Sigmoid colon (tissue), 7 donors: ENCODE results near the gene DCDC2C. TPM values are rescaled to one million over a fixed set of nuclear protein-coding genes. Genes with fewer than 3 reads are reported as not detected.

Experiments
- DNase-seq: peaks from one replicate; pipeline ENCODE4 v3.0.0-alpha.2; 2019
- H3K27ac ChIP-seq, 4 donors: fragments of 200-600 bp; sonication (generic); one replicate each; pipeline ENCODE4 v1.5.1; 2016 to 2019; ENCODE audit warnings: mild to moderate bottlenecking in 1 of 4
- H3K27me3 ChIP-seq, 3 donors: fragments of 200-600 bp; sonication (generic); one replicate each; pipeline ENCODE4 v1.5.1; 2019; ENCODE audit warnings: mild to moderate bottlenecking in 1 of 3
- H3K36me3 ChIP-seq, 4 donors: fragments of 200-600 bp; sonication (generic); one replicate each; pipeline ENCODE4 v1.5.1; 2016 to 2019
- H3K4me1 ChIP-seq, 4 donors: fragments of 200-600 bp; sonication (generic); one replicate each; pipeline ENCODE4 v1.5.1; 2017 to 2019
- H3K4me3 ChIP-seq, 4 donors: fragments of 200-600 bp; sonication (generic); one replicate each; pipeline ENCODE4 v1.5.1; 2017 to 2019; ENCODE audit warnings: mild to moderate bottlenecking in 2 of 4, moderate library complexity in 1 of 4
- H3K9me3 ChIP-seq, 4 donors: fragments of 200-600 bp in 3 of 4; sonication (generic) in 3 of 4; one replicate each; pipeline versions ENCODE4 v1.5.1 to v1.6.1; 2013 to 2019
- EP300 ChIP-seq, 4 donors: sonication (generic); formaldehyde crosslinking; IDR thresholded peaks; one replicate each; pipeline ENCODE4 v1.6.1; 2017; ENCODE audit warnings: antibody characterized with exemption in 4 of 4
- POLR2A ChIP-seq, 2 donors: fragments of 450-650 bp; IDR thresholded peaks; one replicate each; pipeline ENCODE4 v1.6.1; 2016; ENCODE audit warnings: antibody characterized with exemption in 2 of 2, mild to moderate bottlenecking in 2 of 2, moderate library complexity in 2 of 2
- POLR2AphosphoS5 ChIP-seq, 4 donors: sonication (generic); formaldehyde crosslinking; IDR thresholded peaks; one replicate each; pipeline ENCODE4 v1.6.1; 2017; ENCODE audit warnings: antibody characterized with exemption in 4 of 4
- WGBS, 2 donors: extraction: QIAGEN DNeasy Blood & Tissue Kit; methylation state at CpG; one replicate each; pipeline ENCODE4 v1.1.7; 2013; 5-methylcytosine and 5-hydroxymethylcytosine counted together
- intact Hi-C: fragments of 100-400 bp; cut with DNase I; formaldehyde crosslinking; loops from one replicate; pipeline ENCODE4 v1.15.1; 2023
- polyA plus RNA-seq, 3 donors: library from polyadenylated mRNA; stranded (reverse); fragments of 200-250 nt; gene quantifications; one replicate each; pipeline ENCODE4 v1.2.3, GENCODE V29; 2013
- total RNA-seq, 4 donors: library from RNA; depleted of rRNA; stranded (reverse); fragments of >200 nt; gene quantifications; one replicate each; pipeline ENCODE4 v1.1.0, GENCODE V29; 2016
- TF ChIP-seq, protein P1 (sequence below), 4 experiments: fragments of 450-650 bp in 3 of 4; fragments of 200-600 bp in 1 of 4; IDR thresholded peaks; one replicate each; pipeline ENCODE4 v1.5.1; 2016 to 2019; ENCODE audit warnings: antibody characterized with exemption in 4 of 4, mild to moderate bottlenecking in 3 of 4, moderate library complexity in 2 of 4
- donor health status: healthy with polysubstance abuse.
- donor health status: Bipolar disorder and iron deficiency.
- donor health status: healthy.

Gene DCDC2C
- total and polyA plus RNA-seq, 7 donors, result 0.33 TPM; not detected in 6

DNA sequence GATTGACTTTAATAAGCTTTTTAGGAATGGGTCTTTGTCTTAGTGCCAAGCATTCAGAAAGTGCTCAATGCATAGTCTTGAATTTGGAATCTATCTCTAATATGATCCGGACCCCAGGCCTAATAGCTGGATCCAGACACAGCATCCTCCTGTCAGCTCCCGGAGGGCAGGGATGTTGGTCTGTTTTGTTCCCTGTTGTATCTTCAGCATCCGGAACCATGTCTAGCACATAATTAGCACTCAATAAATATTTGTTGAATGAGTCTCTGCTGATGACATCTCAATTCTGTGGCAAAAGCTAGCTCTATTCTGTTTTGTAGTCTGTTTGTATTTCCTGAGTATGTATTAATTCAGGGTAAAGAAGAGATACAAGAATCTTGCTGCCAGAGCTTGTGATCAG is 169.1 kb downstream of the DCDC2C start:
- no peaks in the 10 kb centered on the region for H3K27me3 ChIP-seq
- TF ChIP-seq, protein P1, sequence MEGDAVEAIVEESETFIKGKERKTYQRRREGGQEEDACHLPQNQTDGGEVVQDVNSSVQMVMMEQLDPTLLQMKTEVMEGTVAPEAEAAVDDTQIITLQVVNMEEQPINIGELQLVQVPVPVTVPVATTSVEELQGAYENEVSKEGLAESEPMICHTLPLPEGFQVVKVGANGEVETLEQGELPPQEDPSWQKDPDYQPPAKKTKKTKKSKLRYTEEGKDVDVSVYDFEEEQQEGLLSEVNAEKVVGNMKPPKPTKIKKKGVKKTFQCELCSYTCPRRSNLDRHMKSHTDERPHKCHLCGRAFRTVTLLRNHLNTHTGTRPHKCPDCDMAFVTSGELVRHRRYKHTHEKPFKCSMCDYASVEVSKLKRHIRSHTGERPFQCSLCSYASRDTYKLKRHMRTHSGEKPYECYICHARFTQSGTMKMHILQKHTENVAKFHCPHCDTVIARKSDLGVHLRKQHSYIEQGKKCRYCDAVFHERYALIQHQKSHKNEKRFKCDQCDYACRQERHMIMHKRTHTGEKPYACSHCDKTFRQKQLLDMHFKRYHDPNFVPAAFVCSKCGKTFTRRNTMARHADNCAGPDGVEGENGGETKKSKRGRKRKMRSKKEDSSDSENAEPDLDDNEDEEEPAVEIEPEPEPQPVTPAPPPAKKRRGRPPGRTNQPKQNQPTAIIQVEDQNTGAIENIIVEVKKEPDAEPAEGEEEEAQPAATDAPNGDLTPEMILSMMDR (IDR thresholded peaks at IDR 0.05), result no peak
- TF ChIP-seq POLR2AphosphoS5 (IDR thresholded peaks at IDR 0.05), result no peak
- TF ChIP-seq EP300 (IDR thresholded peaks at IDR 0.05), result no peak
- no peak for TF ChIP-seq POLR2A (IDR thresholded peaks at IDR 0.05)
- no peak overlapping the region for H3K4me3 ChIP-seq
- intact Hi-C loops, result no loop called here
- WGBS, 2 donors, result 91 to 93% methylated on average over 3 of the region's 3 CpGs
- H3K27ac ChIP-seq, result no peak overlapping the region
- no peaks in the 10 kb centered on the region for H3K9me3 ChIP-seq
- no peak for DNase-seq
- H3K36me3 ChIP-seq, result no peaks in the 10 kb centered on the region
- H3K4me1 ChIP-seq, result no peaks in the 10 kb centered on the region

DNA sequence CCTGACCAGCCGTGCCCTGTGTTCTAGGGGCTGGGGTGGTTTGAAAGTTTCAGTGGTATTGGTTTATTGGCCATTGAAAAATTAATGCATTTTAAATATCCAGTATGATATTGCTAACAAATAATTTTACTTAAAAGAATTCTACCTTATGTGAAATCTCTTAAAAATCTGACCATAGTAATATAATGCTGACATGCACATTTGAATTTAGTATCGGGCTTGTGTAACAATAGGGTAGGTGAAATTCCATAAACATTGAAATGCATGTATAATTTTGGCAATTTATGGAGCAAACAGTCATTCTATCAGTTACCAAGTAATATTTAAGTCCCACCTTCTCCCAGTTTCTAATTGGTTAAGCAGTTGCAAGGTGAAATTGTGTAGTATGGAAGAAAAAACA is 170.5 kb downstream of the DCDC2C start:
- DNase-seq, result no peak
- intact Hi-C loops, result no loop called here
- TF ChIP-seq, protein P1 (IDR thresholded peaks at IDR 0.05), result no peak
- TF ChIP-seq POLR2AphosphoS5 (IDR thresholded peaks at IDR 0.05) (no peak), POLR2A (IDR thresholded peaks at IDR 0.05) (no peak), EP300 (IDR thresholded peaks at IDR 0.05) (no peak)

DNA sequence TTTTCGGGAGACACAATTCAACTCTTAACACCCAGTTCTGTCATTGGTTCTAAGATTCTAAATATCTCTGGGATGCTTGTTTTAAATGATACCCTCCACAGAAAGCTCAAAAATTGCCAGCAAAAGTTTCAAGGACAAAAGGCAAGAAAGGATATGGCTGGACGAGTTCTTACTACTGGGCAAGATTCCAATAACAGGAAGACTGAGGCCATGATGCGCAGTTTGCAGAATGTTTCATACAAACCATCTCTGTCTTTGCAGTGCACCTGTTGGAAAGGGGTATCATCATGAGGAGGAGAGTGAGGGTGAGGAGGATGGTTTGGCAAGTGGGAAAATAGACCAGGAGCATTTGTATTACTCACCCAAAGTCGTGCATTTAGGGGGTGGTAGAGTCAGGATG is 172.8 kb downstream of the DCDC2C start:
- H3K36me3 ChIP-seq, result no peaks in the 10 kb centered on the region
- TF ChIP-seq, protein P1 (IDR thresholded peaks at IDR 0.05), result no peak
- TF ChIP-seq POLR2AphosphoS5 (IDR thresholded peaks at IDR 0.05), result no peak
- TF ChIP-seq EP300 (IDR thresholded peaks at IDR 0.05), result no peak
- TF ChIP-seq POLR2A (IDR thresholded peaks at IDR 0.05), result no peak
- no peaks in the 10 kb centered on the region for H3K9me3 ChIP-seq
- H3K27me3 ChIP-seq, result no peaks in the 10 kb centered on the region
- H3K4me1 ChIP-seq, result no peaks in the 10 kb centered on the region
- no peak for DNase-seq
- 73 to 79% methylated on average over 4 of the region's 4 CpGs for WGBS, 2 donors
- no peak overlapping the region for H3K27ac ChIP-seq
- H3K4me3 ChIP-seq, result no peak overlapping the region
- intact Hi-C loops, result no loop called here

More for the DNA sequence above, 170.5 kb downstream of the DCDC2C start:
- Histone ChIP-seq H3K4me1 (no peaks in the 10 kb centered on the region), H3K27me3 (no peaks in the 10 kb centered on the region), H3K36me3 (no peaks in the 10 kb centered on the region), H3K9me3 (no peaks in the 10 kb centered on the region), H3K27ac (no peak overlapping the region), H3K4me3 (no peak overlapping the region)
- WGBS, 2 donors, result 61 to 83% methylated on average over 2 of the region's 2 CpGs

DNA sequence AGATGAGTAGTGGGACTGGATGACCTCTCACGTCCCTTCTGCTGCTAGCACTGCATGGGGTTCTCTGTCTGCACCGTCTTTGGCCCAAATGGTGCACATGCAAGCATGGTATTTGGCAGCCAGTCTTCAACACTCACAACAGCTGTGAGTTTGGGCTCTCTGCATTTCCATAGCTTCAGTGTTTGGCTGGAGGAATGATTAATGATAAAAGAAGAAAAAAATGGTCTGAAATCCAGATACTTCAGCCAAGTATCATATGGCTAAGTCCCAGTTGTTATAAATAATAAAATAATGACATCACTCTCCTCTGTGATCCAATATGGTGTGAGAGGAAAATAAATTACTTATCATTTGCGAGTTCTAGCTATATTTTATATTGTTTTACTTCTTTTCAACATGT is 173.3 kb downstream of the DCDC2C start:
- WGBS, 2 donors, result 39 to 56% methylated on average over 3 of the region's 3 CpGs

More for the DNA sequence above, 173.3 kb downstream of the DCDC2C start:
- no peak for TF ChIP-seq POLR2A (IDR thresholded peaks at IDR 0.05)
- no peak for TF ChIP-seq EP300 (IDR thresholded peaks at IDR 0.05)
- TF ChIP-seq POLR2AphosphoS5 (IDR thresholded peaks at IDR 0.05), result no peak
- TF ChIP-seq, protein P1 (IDR thresholded peaks at IDR 0.05), result no peak
- Histone ChIP-seq H3K9me3 (no peaks in the 10 kb centered on the region), H3K4me3 (no peak overlapping the region), H3K36me3 (no peaks in the 10 kb centered on the region), H3K27ac (no peak overlapping the region), H3K4me1 (no peaks in the 10 kb centered on the region), H3K27me3 (no peaks in the 10 kb centered on the region)
- DNase-seq, result no peak
- intact Hi-C loops, result no loop called here
